Stomach (tissue), 9 donors: Measurements from ENCODE around the gene SMIM43. TPM values are rescaled to one million over a fixed set of nuclear protein-coding genes. Genes with fewer than 3 reads are reported as not detected.

Source experiments
- DNase-seq, 2 donors: peaks; one replicate each; pipeline versions ENCODE4 v3.0.0 to v3.0.0-alpha.2; 2013 to 2019
- H3K27ac ChIP-seq, 5 donors: fragments of 200-600 bp in 4 of 5; sonication (generic) in 4 of 5; one replicate each; pipeline ENCODE4 v1.5.1; 2013 to 2019; ENCODE audit warnings: mild to moderate bottlenecking in 1 of 5, moderate library complexity in 1 of 5
- H3K27me3 ChIP-seq, 3 donors: fragments of 200-600 bp; sonication (generic); one replicate each; pipeline ENCODE4 v1.5.1; 2017 to 2019; ENCODE audit warnings: mixed run types in 1 of 3
- H3K36me3 ChIP-seq, 4 donors: fragments of 200-600 bp; sonication (generic); 1 replicate in 3 of 4; 2 replicates in 1 of 4; pipeline ENCODE4 v1.5.1; 2016 to 2019
- H3K4me1 ChIP-seq, 4 donors: fragments of 200-600 bp; sonication (generic); one replicate each; pipeline ENCODE4 v1.5.1; 2016 to 2019
- H3K4me3 ChIP-seq, 4 donors: fragments of 200-600 bp; sonication (generic) in 3 of 4; one replicate each; pipeline ENCODE4 v1.5.1; 2016 to 2019; ENCODE audit warnings: mild to moderate bottlenecking in 1 of 4
- H3K9me3 ChIP-seq, 4 donors: fragments of 200-600 bp; sonication (generic); one replicate each; pipeline ENCODE4 v1.5.1; 2016 to 2019
- CTCF ChIP-seq, 7 experiments: fragments of 450-650 bp in 4 of 7; fragments of 200-600 bp in 3 of 7; sonication (generic) in 3 of 7; IDR thresholded peaks; one replicate each; pipeline ENCODE4 v1.5.1; 2016 to 2019; ENCODE audit warnings: antibody characterized with exemption in 7 of 7, control low read depth in 2 of 7, mild to moderate bottlenecking in 1 of 7
- EP300 ChIP-seq: sonication (generic); formaldehyde crosslinking; IDR thresholded peaks from one replicate; pipeline ENCODE4 v1.6.1; 2017; ENCODE audit warnings: antibody characterized with exemption
- POLR2A ChIP-seq, 4 donors: fragments of 450-650 bp; IDR thresholded peaks; one replicate each; pipeline ENCODE4 v1.6.1; 2016; ENCODE audit warnings: antibody characterized with exemption in 4 of 4, control low read depth in 2 of 4, mild to moderate bottlenecking in 1 of 4, moderate library complexity in 1 of 4
- POLR2AphosphoS5 ChIP-seq, 3 donors: sonication (generic); formaldehyde crosslinking; IDR thresholded peaks; one replicate each; pipeline ENCODE4 v1.6.1; 2016; ENCODE audit warnings: antibody characterized with exemption in 3 of 3
- WGBS, 5 donors: extraction: QIAGEN DNeasy Blood & Tissue Kit in 3 of 5; methylation state at CpG; one replicate each; pipeline versions ENCODE4 v1.1.5 to v1.1.7; 2013 to 2018; 5-methylcytosine and 5-hydroxymethylcytosine counted together
- intact Hi-C: fragments of 100-400 bp; cut with DNase I; formaldehyde crosslinking; loops from one replicate; pipeline ENCODE4 v1.15.1; 2023; ENCODE audit warnings: low total_unique reads
- polyA plus RNA-seq, 3 donors: library from polyadenylated mRNA; stranded (reverse); fragments of 200-250 nt; gene quantifications; one replicate each; pipeline ENCODE4 v1.2.3, GENCODE V29; 2013
- total RNA-seq, 5 donors: library from RNA; depleted of rRNA; stranded (reverse); fragments of >200 nt; gene quantifications; one replicate each; pipeline versions ENCODE4 v1.1.0 to v1.2.3, GENCODE V29; 2014 to 2016
- donor health status: healthy with polysubstance abuse.
- donor health status: Bipolar disorder and iron deficiency.
- donor health status: healthy.

SMIM43 gene
- total and polyA plus RNA-seq, 8 donors = 0.10 to 0.31 (median 0.18) TPM; not detected in 5

- intact Hi-C loops = no loop called here
- no peak for DNase-seq
- TF ChIP-seq POLR2AphosphoS5 (IDR thresholded peaks at IDR 0.05) = no peak
- no peak for TF ChIP-seq EP300
- TF ChIP-seq POLR2A (IDR thresholded peaks at IDR 0.05) = no peak
- no peak for TF ChIP-seq CTCF (IDR thresholded peaks at IDR 0.05)
- peaks cover 0 to 22% (median 0%) of the 10 kb centered on the region in 3 donors for H3K27me3 ChIP-seq
- H3K9me3 ChIP-seq = peaks cover 0 to 10% (median 7%) of the 10 kb centered on the region in 4 donors
- no peak overlapping the region for H3K27ac ChIP-seq
- WGBS, 5 donors = 81 to 91% (median 85%) methylated on average over 2 of the region's 2 CpGs
- peaks cover 0 to 4% (median 0%) of the 10 kb centered on the region in 4 donors for H3K4me1 ChIP-seq
- no peak overlapping the region for H3K4me3 ChIP-seq
- no peaks in the 10 kb centered on the region for H3K36me3 ChIP-seq
Measured at GRCh38 chr4:121788896-121789295, 23.9 kb upstream of the SMIM43 start.

GRCh38 chr4:121786221-121786620 is 21.3 kb upstream of the SMIM43 start:
- DNase-seq = no peak
- H3K27ac ChIP-seq = no peak overlapping the region
- peaks cover 0 to 10% (median 8%) of the 10 kb centered on the region in 4 donors for H3K9me3 ChIP-seq
- H3K4me1 ChIP-seq = peaks cover 0 to 4% (median 0%) of the 10 kb centered on the region in 4 donors
- H3K36me3 ChIP-seq = no peaks in the 10 kb centered on the region
- H3K4me3 ChIP-seq = no peak overlapping the region
- intact Hi-C loops = no loop called here
- peaks cover 0 to 16% (median 0%) of the 10 kb centered on the region in 3 donors for H3K27me3 ChIP-seq
- WGBS, 5 donors = 77 to 85% (median 83%) methylated on average over 2 of the region's 2 CpGs
- TF ChIP-seq POLR2AphosphoS5 (IDR thresholded peaks at IDR 0.05) = no peak
- TF ChIP-seq EP300 = no peak
- no peak for TF ChIP-seq POLR2A (IDR thresholded peaks at IDR 0.05)
- no peak for TF ChIP-seq CTCF (IDR thresholded peaks at IDR 0.05)

GRCh38 chr4:121785479-121785878 is 20.5 kb upstream of the SMIM43 start:
- peaks cover 0 to 10% (median 8%) of the 10 kb centered on the region in 4 donors for H3K9me3 ChIP-seq
- no peak for TF ChIP-seq POLR2A (IDR thresholded peaks at IDR 0.05)
- TF ChIP-seq EP300 = no peak
- TF ChIP-seq POLR2AphosphoS5 (IDR thresholded peaks at IDR 0.05) = no peak
- no peak for TF ChIP-seq CTCF (IDR thresholded peaks at IDR 0.05)
- intact Hi-C loops = no loop called here
- WGBS, 5 donors = 73 to 83% (median 80%) methylated on average over 4 of the region's 4 CpGs
- H3K36me3 ChIP-seq = no peaks in the 10 kb centered on the region
- no peak overlapping the region for H3K4me3 ChIP-seq
- H3K27me3 ChIP-seq = peaks cover 0 to 21% (median 0%) of the 10 kb centered on the region in 3 donors
- H3K27ac ChIP-seq = peak overlapping the region in 1 of 5 donors; percentile 1
- H3K4me1 ChIP-seq = no peaks in the 10 kb centered on the region
- no peak for DNase-seq

- TF ChIP-seq POLR2A (IDR thresholded peaks at IDR 0.05) = no peak
- no peak for TF ChIP-seq EP300
- TF ChIP-seq CTCF (IDR thresholded peaks at IDR 0.05) = no peak
- TF ChIP-seq POLR2AphosphoS5 (IDR thresholded peaks at IDR 0.05) = no peak
- Histone ChIP-seq H3K27me3 (peaks cover 0 to 22% (median 0%) of the 10 kb centered on the region in 3 donors), H3K9me3 (peaks cover 0 to 10% (median 8%) of the 10 kb centered on the region in 4 donors), H3K4me1 (no peaks in the 10 kb centered on the region), H3K4me3 (no peak overlapping the region), H3K27ac (no peak overlapping the region), H3K36me3 (no peaks in the 10 kb centered on the region)
- 33 to 50% (median 44%) methylated on average over 2 of the region's 2 CpGs for WGBS, 5 donors
- DNase-seq = no peak
- intact Hi-C loops = no loop called here
Measured at GRCh38 chr4:121784975-121785374, 20.0 kb upstream of the SMIM43 start.
